Measurements from ENCODE around the gene FAAP20.
A peak's percentile ranks its signal among the peaks of the same experiment; 100 is the strongest.

Gene FAAP20

GRCh38 chr1:2175681-2176454 lies 18.7 kb downstream of the FAAP20 start:
- TF ChIP-seq CTCF (IDR thresholded peaks at IDR 0.05; ENCODE audit: low read depth, low read length, missing control alignments): no peak
- DNase-seq (ENCODE audit: low read depth): no peak

GRCh38 chr1:2175055-2175414 lies 19.5 kb downstream of the FAAP20 start:
- no peak for TF ChIP-seq CTCF (IDR thresholded peaks at IDR 0.05; ENCODE audit: low read depth, low read length, missing control alignments)
- DNase-seq (ENCODE audit: low read depth): no peak
- H3K4me3 ChIP-seq (ENCODE audit: low read depth, low read length): no peak overlapping the region

More at GRCh38 chr1:2175681-2176454, 18.7 kb downstream of the FAAP20 start:
- H3K4me3 ChIP-seq (ENCODE audit: low read depth, low read length): no peak overlapping the region

GRCh38 chr1:2174348-2175054 lies 20.1 kb downstream of the FAAP20 start:
- no peak for DNase-seq (ENCODE audit: low read depth)
- no peak overlapping the region for H3K4me3 ChIP-seq (ENCODE audit: low read depth, low read length)
- peak; percentile 90 for TF ChIP-seq CTCF (IDR thresholded peaks at IDR 0.05; ENCODE audit: low read depth, low read length, missing control alignments)

- no peak overlapping the region for H3K4me3 ChIP-seq (ENCODE audit: low read depth, low read length)
- no peak for TF ChIP-seq CTCF (IDR thresholded peaks at IDR 0.05; ENCODE audit: low read depth, low read length, missing control alignments)
- DNase-seq (ENCODE audit: low read depth): no peak
These were observed 20.8 kb downstream of the FAAP20 start for GRCh38 chr1:2173546-2174347.

- no peak overlapping the region for H3K4me3 ChIP-seq (ENCODE audit: low read depth, low read length)
- no peak for DNase-seq (ENCODE audit: low read depth)
- TF ChIP-seq CTCF (IDR thresholded peaks at IDR 0.05; ENCODE audit: low read depth, low read length, missing control alignments): no peak
These were observed 21.9 kb downstream of the FAAP20 start for GRCh38 chr1:2172551-2173146.

GRCh38 chr1:2172012-2172411 lies 22.6 kb downstream of the FAAP20 start:
- no peak for DNase-seq (ENCODE audit: low read depth)
- no peak overlapping the region for H3K4me3 ChIP-seq (ENCODE audit: low read depth, low read length)
- TF ChIP-seq CTCF (IDR thresholded peaks at IDR 0.05; ENCODE audit: low read depth, low read length, missing control alignments): no peak

All from GM12864 (cell line).